Nephron progenitor cell (in vitro differentiated cells): ENCODE data around the gene WDR17.
"Not testable (repeated sequence)": the region's sequence is repeated elsewhere in the genome, so short reads cannot be mapped to it uniquely, and the experiment has no call there.

Source experiments
- DNase-seq: peaks from one replicate; pipeline ENCODE4 v3.0.0; 2021
- H3K27ac Mint-ChIP-seq: 2 replicates; pipeline ENCODE4 v1.8.0; 2021; ENCODE audit warnings: mild to moderate bottlenecking, moderate library complexity, mixed read lengths
- H3K27me3 Mint-ChIP-seq: 2 replicates; pipeline ENCODE4 v1.8.0; 2021; ENCODE audit warnings: mild to moderate bottlenecking, low read depth, mixed read lengths; ENCODE audit not compliant: poor library complexity
- H3K36me3 Mint-ChIP-seq: 2 replicates; pipeline ENCODE4 v1.8.0; 2021; ENCODE audit warnings: low read depth, mixed read lengths
- H3K4me1 Mint-ChIP-seq: 2 replicates; pipeline ENCODE4 v1.8.0; 2021; ENCODE audit warnings: mixed read lengths
- H3K4me3 Mint-ChIP-seq: 2 replicates; pipeline ENCODE4 v1.8.0; 2021; ENCODE audit warnings: mild to moderate bottlenecking, moderate library complexity, mixed read lengths
- H3K9me3 Mint-ChIP-seq: 2 replicates; pipeline ENCODE4 v1.8.0; 2021; ENCODE audit warnings: mild to moderate bottlenecking, moderate library complexity, mixed read lengths
- TF ChIP-seq, protein P1 (sequence below): fragments of 200-600 bp; sonication (generic); IDR thresholded peaks from 2 replicates; pipeline ENCODE4 v1.5.0; 2021; ENCODE audit warnings: antibody characterized with exemption

WDR17 gene

DNA sequence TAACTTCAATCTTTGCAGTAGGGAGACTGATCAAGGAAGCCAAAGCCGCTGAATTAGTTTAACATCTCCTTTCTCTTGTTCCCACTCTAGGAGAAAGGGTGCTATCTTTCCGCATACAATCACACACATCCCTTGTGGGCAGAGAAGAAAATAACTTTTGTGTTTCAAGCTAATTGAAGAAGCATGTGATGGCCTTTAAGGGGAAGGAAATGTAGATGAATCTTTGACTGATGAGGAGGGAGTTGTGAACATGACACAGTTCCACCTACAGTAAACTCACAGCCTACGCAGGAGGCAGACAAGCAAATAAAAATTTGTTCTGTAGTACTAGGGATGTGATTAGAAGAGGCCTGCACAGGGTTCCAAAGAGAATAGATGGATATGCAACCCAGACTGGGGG is 144.5 kb downstream of the WDR17 start:
- TF ChIP-seq, protein P1, sequence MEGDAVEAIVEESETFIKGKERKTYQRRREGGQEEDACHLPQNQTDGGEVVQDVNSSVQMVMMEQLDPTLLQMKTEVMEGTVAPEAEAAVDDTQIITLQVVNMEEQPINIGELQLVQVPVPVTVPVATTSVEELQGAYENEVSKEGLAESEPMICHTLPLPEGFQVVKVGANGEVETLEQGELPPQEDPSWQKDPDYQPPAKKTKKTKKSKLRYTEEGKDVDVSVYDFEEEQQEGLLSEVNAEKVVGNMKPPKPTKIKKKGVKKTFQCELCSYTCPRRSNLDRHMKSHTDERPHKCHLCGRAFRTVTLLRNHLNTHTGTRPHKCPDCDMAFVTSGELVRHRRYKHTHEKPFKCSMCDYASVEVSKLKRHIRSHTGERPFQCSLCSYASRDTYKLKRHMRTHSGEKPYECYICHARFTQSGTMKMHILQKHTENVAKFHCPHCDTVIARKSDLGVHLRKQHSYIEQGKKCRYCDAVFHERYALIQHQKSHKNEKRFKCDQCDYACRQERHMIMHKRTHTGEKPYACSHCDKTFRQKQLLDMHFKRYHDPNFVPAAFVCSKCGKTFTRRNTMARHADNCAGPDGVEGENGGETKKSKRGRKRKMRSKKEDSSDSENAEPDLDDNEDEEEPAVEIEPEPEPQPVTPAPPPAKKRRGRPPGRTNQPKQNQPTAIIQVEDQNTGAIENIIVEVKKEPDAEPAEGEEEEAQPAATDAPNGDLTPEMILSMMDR: no peak
- Mint-ChIP-seq H3K9me3 (peaks cover 6% of the 10 kb centered on the region), H3K4me3 (no peak overlapping the region), H3K27ac (no peak overlapping the region), H3K36me3 (no peaks in the 10 kb centered on the region), H3K27me3 (peaks cover 5% of the 10 kb centered on the region), H3K4me1 (peaks cover 8% of the 10 kb centered on the region)
- DNase-seq: no peak

DNA sequence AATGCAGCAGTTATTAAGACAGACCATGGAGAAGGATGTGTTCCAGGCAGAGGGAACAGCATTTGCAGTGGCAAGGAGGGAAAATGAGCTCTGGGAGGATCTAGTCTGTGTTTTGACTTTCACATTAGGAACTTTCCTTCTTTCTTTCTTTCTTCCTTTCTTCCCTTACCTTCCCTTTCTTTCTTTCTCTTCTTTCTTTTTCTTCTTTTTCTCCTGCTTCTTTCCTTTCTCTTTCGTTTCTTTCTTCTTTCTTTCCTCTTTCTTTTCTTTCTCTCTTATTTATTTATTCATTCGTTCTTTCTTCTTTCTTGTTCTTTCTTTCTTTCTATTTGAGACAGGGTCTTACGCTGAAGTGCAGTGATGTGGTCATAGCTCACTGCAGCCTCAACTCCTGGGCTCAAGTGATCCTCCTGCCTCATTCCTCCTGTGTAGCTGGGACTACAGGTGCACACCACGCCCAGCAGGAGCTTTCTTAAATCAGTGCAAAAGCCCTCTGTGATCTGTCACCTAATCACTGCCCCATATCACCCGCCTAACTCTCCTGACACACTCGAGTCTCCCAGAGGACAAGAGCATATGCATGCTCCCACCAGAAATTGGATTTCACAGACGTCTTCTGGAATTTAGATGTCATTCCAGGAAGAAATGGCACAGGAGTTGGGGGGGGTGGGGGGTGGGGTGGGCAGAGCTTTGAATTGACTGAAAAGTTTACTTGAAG is 145.1 kb downstream of the WDR17 start:
- no peak overlapping the region for H3K27ac Mint-ChIP-seq
- H3K36me3 Mint-ChIP-seq: no peaks in the 10 kb centered on the region
- H3K27me3 Mint-ChIP-seq: peaks cover 5% of the 10 kb centered on the region
- no peak for DNase-seq
- H3K4me3 Mint-ChIP-seq: no peak overlapping the region
- TF ChIP-seq, protein P1: no peak
- H3K9me3 Mint-ChIP-seq: peaks cover 6% of the 10 kb centered on the region
- peaks cover 2% of the 10 kb centered on the region for H3K4me1 Mint-ChIP-seq

DNA sequence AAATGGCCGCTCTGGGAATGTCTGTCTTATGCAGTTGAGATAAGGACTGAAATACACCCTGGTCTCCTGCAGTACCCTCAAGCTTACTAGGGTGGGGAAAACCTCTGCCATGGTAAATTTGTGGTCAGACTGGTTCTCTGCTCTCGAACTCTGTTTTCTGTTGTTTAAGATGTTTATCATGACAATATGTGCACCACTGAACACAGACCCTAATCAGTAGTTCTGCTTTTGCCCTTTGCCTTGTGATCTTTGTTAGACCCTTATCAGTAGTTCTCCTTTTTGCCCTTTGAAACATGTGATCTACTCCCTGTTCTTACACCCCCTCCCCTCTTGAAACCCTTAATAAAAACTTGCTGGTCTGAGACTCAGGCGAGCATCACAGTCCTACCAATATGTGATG is 146.7 kb downstream of the WDR17 start:
- H3K4me1 Mint-ChIP-seq, H3K27me3 Mint-ChIP-seq, H3K4me3 Mint-ChIP-seq, DNase-seq, H3K9me3 Mint-ChIP-seq, H3K27ac Mint-ChIP-seq, H3K36me3 Mint-ChIP-seq: not testable (repeated sequence)

DNA sequence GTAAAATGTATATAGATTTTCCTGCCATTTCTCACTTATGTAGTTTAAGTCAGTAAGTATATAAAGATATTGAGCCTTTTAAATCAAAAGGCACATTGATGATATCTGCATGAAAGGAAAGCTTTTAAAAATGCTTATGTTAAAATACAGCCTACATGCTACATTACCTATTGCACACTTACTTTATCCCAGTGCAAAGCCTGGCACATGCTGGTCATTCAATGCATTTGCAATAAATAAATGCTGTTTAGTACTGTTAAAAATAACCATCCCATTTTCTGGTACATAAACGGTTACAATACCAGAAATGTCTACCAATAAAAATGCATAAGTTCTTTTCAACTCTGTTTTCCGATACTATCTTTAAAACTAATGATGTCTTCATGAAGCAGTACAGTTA is 151.9 kb downstream of the WDR17 start:
- Mint-ChIP-seq H3K9me3 (peaks cover 3% of the 10 kb centered on the region), H3K4me1 (no peaks in the 10 kb centered on the region), H3K27me3 (peaks cover under 1% of the 10 kb centered on the region), H3K36me3 (no peaks in the 10 kb centered on the region), H3K27ac (no peak overlapping the region), H3K4me3 (no peak overlapping the region)
- TF ChIP-seq, protein P1: no peak
- DNase-seq: no peak

DNA sequence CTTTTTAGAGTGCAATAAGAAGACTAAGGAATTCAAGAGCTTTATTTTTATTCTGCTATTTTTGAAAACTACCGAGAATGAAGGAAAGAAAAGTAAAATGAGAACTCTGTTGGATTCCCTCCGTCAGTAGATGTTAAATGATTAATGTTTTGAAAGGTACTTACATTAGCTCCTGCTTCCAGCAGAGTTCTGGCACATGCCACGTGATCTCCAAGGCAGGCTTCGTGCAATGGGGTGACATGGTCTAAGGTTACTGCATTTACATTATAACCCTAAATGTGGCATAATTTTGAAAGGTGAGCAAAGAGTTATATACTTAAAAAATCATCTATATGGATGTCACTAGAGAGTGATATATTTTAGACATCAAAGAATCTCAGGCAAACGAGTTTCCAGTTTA is 156.5 kb downstream of the WDR17 start:
- H3K27ac Mint-ChIP-seq: no peak overlapping the region
- TF ChIP-seq, protein P1: no peak
- no peaks in the 10 kb centered on the region for H3K9me3 Mint-ChIP-seq
- DNase-seq: no peak
- H3K4me3 Mint-ChIP-seq: no peak overlapping the region
- no peaks in the 10 kb centered on the region for H3K36me3 Mint-ChIP-seq
- H3K27me3 Mint-ChIP-seq: peaks cover 4% of the 10 kb centered on the region
- no peaks in the 10 kb centered on the region for H3K4me1 Mint-ChIP-seq

DNA sequence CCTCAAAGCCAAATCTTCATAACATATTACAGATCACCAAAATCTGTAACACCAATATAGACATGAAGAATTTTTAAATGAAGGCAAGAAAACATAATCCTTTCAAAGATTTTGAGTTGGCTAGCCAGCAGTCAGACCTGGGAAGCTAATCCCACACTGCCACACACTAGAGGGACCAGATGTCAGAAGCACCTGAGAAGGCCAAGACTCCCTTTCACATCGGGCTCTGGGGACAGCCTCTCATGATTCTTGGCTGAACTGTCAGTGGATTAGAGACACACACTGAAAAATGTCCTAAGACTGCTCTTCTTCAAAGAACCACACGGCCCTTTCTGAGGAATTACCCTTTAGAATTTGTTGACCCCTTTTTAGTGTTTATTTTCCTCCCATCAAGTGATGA is 157.9 kb downstream of the WDR17 start:
- peaks cover 4% of the 10 kb centered on the region for H3K27me3 Mint-ChIP-seq

More for the DNA sequence above, 157.9 kb downstream of the WDR17 start:
- Mint-ChIP-seq H3K36me3 (no peaks in the 10 kb centered on the region), H3K27ac (no peak overlapping the region), H3K4me1 (no peaks in the 10 kb centered on the region), H3K4me3 (no peak overlapping the region), H3K9me3 (no peaks in the 10 kb centered on the region)
- no peak for DNase-seq
- TF ChIP-seq, protein P1: no peak
